K562 (cell line): ENCODE measurements around the gene LRRC8A. TPM values are rescaled to one million over a fixed set of nuclear protein-coding genes. Genes with fewer than 3 reads are reported as not detected.

Experiments
- DPF2 ChIP-seq: fragments of 450-650 bp; IDR thresholded peaks from 2 replicates; pipeline ENCODE4 v1.6.1; 2016
- JUND ChIP-seq, 2 experiments: IDR thresholded peaks; 2 replicates in 1 of 2; 3 replicates in 1 of 2; pipeline ENCODE4 v1.6.1; 2011; ENCODE audit warnings: borderline replicate concordance in 2 of 2, low read depth in 2 of 2, low read length in 2 of 2, improper control_type of control experiment in 1 of 2, missing biosample characterization in 1 of 2, missing genetic modification characterization in 1 of 2, missing genetic modification reagents in 1 of 2
- KHSRP ChIP-seq: fragments of 450-650 bp; IDR thresholded peaks from 2 replicates; pipeline ENCODE4 v1.6.1; 2017
- KLF1 ChIP-seq: fragments of 450-650 bp; IDR thresholded peaks from 2 replicates; pipeline ENCODE4 v1.6.1; 2016; ENCODE audit warnings: missing genetic modification characterization, missing compliant biosample characterization
- LEF1 ChIP-seq: fragments of 450-650 bp; IDR thresholded peaks from 2 replicates; pipeline ENCODE4 v1.6.1; 2016; ENCODE audit warnings: mild to moderate bottlenecking
- PHF20 ChIP-seq: fragments of 450-650 bp; IDR thresholded peaks from 2 replicates; pipeline ENCODE4 v1.6.1; 2018; ENCODE audit not compliant: partially characterized antibody
- PRMT5 ChIP-seq: sonication (generic); formaldehyde crosslinking; IDR thresholded peaks from 2 replicates; pipeline ENCODE4 v1.5.0; 2020; ENCODE audit warnings: missing genetic modification reagents
- TAF1 ChIP-seq: IDR thresholded peaks from 2 replicates; pipeline ENCODE4 v1.6.1; 2011; ENCODE audit warnings: mild to moderate bottlenecking, low read length, moderate library complexity; ENCODE audit not compliant: insufficient read depth, control insufficient read depth, severe bottlenecking; ENCODE audit errors: extremely low read depth
- polyA plus RNA-seq, 8 experiments: library from polyadenylated mRNA; depleted of rRNA in 4 of 8; stranded (reverse) in 5 of 8; unstranded in 3 of 8; fragments of >200 nt; fragmentation: Nextera tagmentation in 2 of 8; fragmentation: Illumina TruSeq in 1 of 8; extraction: Ambion mirVana in 2 of 8; extraction: Trizol in 1 of 8; gene quantifications; 2 replicates each; pipeline versions ENCODE4 v1.2.1 to v1.2.3, GENCODE V29; 2011 to 2014; ENCODE audit warnings: inconsistent platforms in 1 of 8, missing spikeins in 1 of 8
- total RNA-seq, 7 experiments: library from RNA; depleted of rRNA in 6 of 7; stranded (reverse); fragments of >200 nt in 6 of 7; fragmentation: Illumina TruSeq in 2 of 7; extraction: Trizol in 2 of 7; gene quantifications; 2 replicates each; pipeline versions ENCODE4 v1.2.1 to v1.2.3, GENCODE V29; 2011 to 2021; ENCODE audit warnings: low replicate concordance in 1 of 7
- TF ChIP-seq, protein P1 (sequence below): sonication (generic); formaldehyde crosslinking; IDR thresholded peaks from 2 replicates; pipeline ENCODE4 v1.8.1; 2023; ENCODE audit warnings: missing genetic modification reagents, mild to moderate bottlenecking, borderline replicate concordance
- TF ChIP-seq, protein P2 (sequence below): sonication (generic); formaldehyde crosslinking; IDR thresholded peaks from 2 replicates; pipeline ENCODE4 v1.8.0; 2022; ENCODE audit warnings: mild to moderate bottlenecking, missing genetic modification reagents
- TF ChIP-seq, protein P3 (sequence below): sonication (generic); formaldehyde crosslinking; IDR thresholded peaks from 2 replicates; pipeline ENCODE4 v1.8.0; 2022; ENCODE audit warnings: missing genetic modification reagents, mild to moderate bottlenecking, borderline replicate concordance
- TF ChIP-seq, protein P4 (sequence below): fragments of 250-450 bp; sonication (Bioruptor Pico); IDR thresholded peaks from 2 replicates; pipeline ENCODE4 v1.4.0; 2020; ENCODE audit warnings: mild to moderate bottlenecking, moderate library complexity, borderline replicate concordance

Gene LRRC8A
- total and polyA plus RNA-seq, 9 of the 15 experiments (the other 6 are each of a cell fraction or from before 2014, with no cell fraction given): 2.9 to 24.7 (median 8.9) TPM

DNA sequence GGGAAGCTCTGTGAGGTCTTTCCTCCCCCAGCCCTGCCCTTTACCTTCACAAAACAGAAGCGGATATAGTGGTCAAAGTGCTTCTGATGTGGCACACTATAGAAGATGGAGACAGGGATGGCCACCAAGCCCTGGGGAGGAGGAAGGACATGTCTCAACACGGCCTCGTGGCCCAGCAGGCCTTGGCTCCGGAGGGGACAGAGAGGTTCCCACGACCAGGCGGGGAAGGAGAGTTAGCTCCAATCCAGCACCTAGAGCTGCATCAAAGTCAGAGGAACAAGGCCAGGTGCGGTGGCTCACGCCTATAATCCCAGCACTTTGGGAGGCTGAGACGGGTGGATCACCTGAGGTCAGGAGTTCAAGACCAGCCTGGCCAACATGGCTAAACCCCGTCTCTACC is 48.2 kb upstream of the LRRC8A start (continued):
- TF ChIP-seq, protein P1, sequence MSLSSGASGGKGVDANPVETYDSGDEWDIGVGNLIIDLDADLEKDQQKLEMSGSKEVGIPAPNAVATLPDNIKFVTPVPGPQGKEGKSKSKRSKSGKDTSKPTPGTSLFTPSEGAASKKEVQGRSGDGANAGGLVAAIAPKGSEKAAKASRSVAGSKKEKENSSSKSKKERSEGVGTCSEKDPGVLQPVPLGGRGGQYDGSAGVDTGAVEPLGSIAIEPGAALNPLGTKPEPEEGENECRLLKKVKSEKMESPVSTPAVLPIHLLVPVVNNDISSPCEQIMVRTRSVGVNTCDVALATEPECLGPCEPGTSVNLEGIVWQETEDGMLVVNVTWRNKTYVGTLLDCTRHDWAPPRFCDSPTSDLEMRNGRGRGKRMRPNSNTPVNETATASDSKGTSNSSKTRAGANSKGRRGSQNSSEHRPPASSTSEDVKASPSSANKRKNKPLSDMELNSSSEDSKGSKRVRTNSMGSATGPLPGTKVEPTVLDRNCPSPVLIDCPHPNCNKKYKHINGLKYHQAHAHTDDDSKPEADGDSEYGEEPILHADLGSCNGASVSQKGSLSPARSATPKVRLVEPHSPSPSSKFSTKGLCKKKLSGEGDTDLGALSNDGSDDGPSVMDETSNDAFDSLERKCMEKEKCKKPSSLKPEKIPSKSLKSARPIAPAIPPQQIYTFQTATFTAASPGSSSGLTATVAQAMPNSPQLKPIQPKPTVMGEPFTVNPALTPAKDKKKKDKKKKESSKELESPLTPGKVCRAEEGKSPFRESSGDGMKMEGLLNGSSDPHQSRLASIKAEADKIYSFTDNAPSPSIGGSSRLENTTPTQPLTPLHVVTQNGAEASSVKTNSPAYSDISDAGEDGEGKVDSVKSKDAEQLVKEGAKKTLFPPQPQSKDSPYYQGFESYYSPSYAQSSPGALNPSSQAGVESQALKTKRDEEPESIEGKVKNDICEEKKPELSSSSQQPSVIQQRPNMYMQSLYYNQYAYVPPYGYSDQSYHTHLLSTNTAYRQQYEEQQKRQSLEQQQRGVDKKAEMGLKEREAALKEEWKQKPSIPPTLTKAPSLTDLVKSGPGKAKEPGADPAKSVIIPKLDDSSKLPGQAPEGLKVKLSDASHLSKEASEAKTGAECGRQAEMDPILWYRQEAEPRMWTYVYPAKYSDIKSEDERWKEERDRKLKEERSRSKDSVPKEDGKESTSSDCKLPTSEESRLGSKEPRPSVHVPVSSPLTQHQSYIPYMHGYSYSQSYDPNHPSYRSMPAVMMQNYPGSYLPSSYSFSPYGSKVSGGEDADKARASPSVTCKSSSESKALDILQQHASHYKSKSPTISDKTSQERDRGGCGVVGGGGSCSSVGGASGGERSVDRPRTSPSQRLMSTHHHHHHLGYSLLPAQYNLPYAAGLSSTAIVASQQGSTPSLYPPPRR: no peak
- TF ChIP-seq, protein P2, sequence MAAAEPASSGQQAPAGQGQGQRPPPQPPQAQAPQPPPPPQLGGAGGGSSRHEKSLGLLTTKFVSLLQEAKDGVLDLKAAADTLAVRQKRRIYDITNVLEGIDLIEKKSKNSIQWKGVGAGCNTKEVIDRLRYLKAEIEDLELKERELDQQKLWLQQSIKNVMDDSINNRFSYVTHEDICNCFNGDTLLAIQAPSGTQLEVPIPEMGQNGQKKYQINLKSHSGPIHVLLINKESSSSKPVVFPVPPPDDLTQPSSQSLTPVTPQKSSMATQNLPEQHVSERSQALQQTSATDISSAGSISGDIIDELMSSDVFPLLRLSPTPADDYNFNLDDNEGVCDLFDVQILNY (CRISPR knock-in tag): no peak
- TF ChIP-seq JUND (IDR thresholded peaks at IDR 0.05; ENCODE audit: borderline replicate concordance, low read depth, low read length) (no peak), JUND (tag; IDR thresholded peaks at IDR 0.05; ENCODE audit: borderline replicate concordance, low read depth, low read length) (no peak), TAF1 (no peak), KLF1 (no peak), PHF20 (no peak), KHSRP (no peak), PRMT5 (no peak), DPF2 (no peak), LEF1 (no peak)
- TF ChIP-seq, protein P3, sequence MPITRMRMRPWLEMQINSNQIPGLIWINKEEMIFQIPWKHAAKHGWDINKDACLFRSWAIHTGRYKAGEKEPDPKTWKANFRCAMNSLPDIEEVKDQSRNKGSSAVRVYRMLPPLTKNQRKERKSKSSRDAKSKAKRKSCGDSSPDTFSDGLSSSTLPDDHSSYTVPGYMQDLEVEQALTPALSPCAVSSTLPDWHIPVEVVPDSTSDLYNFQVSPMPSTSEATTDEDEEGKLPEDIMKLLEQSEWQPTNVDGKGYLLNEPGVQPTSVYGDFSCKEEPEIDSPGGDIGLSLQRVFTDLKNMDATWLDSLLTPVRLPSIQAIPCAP: no peak
- TF ChIP-seq, protein P4, sequence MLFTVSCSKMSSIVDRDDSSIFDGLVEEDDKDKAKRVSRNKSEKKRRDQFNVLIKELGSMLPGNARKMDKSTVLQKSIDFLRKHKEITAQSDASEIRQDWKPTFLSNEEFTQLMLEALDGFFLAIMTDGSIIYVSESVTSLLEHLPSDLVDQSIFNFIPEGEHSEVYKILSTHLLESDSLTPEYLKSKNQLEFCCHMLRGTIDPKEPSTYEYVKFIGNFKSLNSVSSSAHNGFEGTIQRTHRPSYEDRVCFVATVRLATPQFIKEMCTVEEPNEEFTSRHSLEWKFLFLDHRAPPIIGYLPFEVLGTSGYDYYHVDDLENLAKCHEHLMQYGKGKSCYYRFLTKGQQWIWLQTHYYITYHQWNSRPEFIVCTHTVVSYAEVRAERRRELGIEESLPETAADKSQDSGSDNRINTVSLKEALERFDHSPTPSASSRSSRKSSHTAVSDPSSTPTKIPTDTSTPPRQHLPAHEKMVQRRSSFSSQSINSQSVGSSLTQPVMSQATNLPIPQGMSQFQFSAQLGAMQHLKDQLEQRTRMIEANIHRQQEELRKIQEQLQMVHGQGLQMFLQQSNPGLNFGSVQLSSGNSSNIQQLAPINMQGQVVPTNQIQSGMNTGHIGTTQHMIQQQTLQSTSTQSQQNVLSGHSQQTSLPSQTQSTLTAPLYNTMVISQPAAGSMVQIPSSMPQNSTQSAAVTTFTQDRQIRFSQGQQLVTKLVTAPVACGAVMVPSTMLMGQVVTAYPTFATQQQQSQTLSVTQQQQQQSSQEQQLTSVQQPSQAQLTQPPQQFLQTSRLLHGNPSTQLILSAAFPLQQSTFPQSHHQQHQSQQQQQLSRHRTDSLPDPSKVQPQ: no peak
